Neural cell (in vitro differentiated cells): ENCODE results near the gene CAMSAP2. TPM values are rescaled to one million over a fixed set of nuclear protein-coding genes. Genes with fewer than 3 reads are reported as not detected.

Source experiments
- H2AFZ ChIP-seq: fragments of 200-600, 300-800 bp; sonication (generic), shearing (Covaris generic); 2 replicates; pipeline ENCODE4 v1.6.0; 2014; ENCODE audit warnings: low read depth, mild to moderate bottlenecking, antibody characterized with exemption, low read length, moderate library complexity
- H3F3A ChIP-seq: fragments of 200-600 bp; shearing (Covaris generic); 2 replicates; pipeline ENCODE4 v1.6.1; 2016; ENCODE audit warnings: mild to moderate bottlenecking, moderate library complexity, mixed read lengths, antibody characterized with exemption, low read length; ENCODE audit not compliant: insufficient read depth, poor library complexity, severe bottlenecking
- H3K27ac ChIP-seq: fragments of 200-600, 300-800 bp; sonication (generic), shearing (Covaris generic); 2 replicates; pipeline ENCODE4 v1.5.1; 2014; ENCODE audit warnings: mild to moderate bottlenecking, low read length, moderate library complexity
- H3K27me3 ChIP-seq: fragments of 300-800, 200-600 bp; sonication (generic), shearing (Covaris generic); 2 replicates; pipeline ENCODE4 v1.6.0; 2014; ENCODE audit warnings: mild to moderate bottlenecking, low read depth, low read length, moderate library complexity; ENCODE audit not compliant: insufficient read depth
- H3K36me3 ChIP-seq: fragments of 300-800, 200-600 bp; sonication (generic), shearing (Covaris generic); 2 replicates; pipeline ENCODE4 v1.5.1; 2014; ENCODE audit warnings: mild to moderate bottlenecking, antibody characterized with exemption, low read length, moderate library complexity; ENCODE audit not compliant: insufficient read depth
- H3K4me2 ChIP-seq: fragments of 300-800, 200-600 bp; sonication (generic), shearing (Covaris generic); 2 replicates; pipeline ENCODE4 v1.6.0; 2014; ENCODE audit warnings: mild to moderate bottlenecking, low read length
- H3K4me3 ChIP-seq: fragments of 300-800, 200-600 bp; sonication (generic), shearing (Covaris generic); 2 replicates; pipeline ENCODE4 v1.5.1; 2014; ENCODE audit warnings: mild to moderate bottlenecking, low read length, moderate library complexity
- H3K79me2 ChIP-seq: fragments of 200-600 bp; shearing (Covaris generic); replicated peaks from 2 replicates; pipeline ENCODE4 v1.6.0; 2014; ENCODE audit warnings: mild to moderate bottlenecking, low read length, moderate library complexity; ENCODE audit not compliant: insufficient read depth
- H3K9ac ChIP-seq: fragments of 300-800, 200-600 bp; sonication (generic), shearing (Covaris generic); 2 replicates; pipeline ENCODE4 v1.6.1; 2016; ENCODE audit warnings: mild to moderate bottlenecking, low read length, mixed read lengths
- H3K9me2 ChIP-seq: fragments of 200-600 bp; shearing (Covaris generic); 2 replicates; pipeline ENCODE4 v1.6.1; 2016; ENCODE audit warnings: mild to moderate bottlenecking, low read length, mixed read lengths; ENCODE audit not compliant: insufficient read depth
- H3K9me3 ChIP-seq: fragments of 200-600, 300-800 bp; sonication (generic), shearing (Covaris generic); 2 replicates; pipeline ENCODE4 v1.6.1; 2016; ENCODE audit warnings: mild to moderate bottlenecking, mixed run types, low read length, moderate library complexity, mixed read lengths
- H4K20me1 ChIP-seq: fragments of 200-600 bp; shearing (Covaris generic); 2 replicates; pipeline ENCODE4 v1.6.1; 2016; ENCODE audit warnings: mild to moderate bottlenecking, mixed run types; ENCODE audit not compliant: insufficient read depth
- CTCF ChIP-seq: fragments of 450-650 bp; IDR thresholded peaks from 2 replicates; pipeline ENCODE4 v1.5.1; 2014; ENCODE audit warnings: antibody characterized with exemption, mild to moderate bottlenecking, moderate library complexity; ENCODE audit not compliant: poor library complexity, severe bottlenecking
- EP300 ChIP-seq: fragments of 450-650 bp; conservative IDR thresholded peaks from 2 replicates; pipeline ENCODE4 v1.6.1; 2014; ENCODE audit warnings: antibody characterized with exemption, mild to moderate bottlenecking, moderate library complexity; ENCODE audit not compliant: poor library complexity, severe bottlenecking
- EZH2 ChIP-seq: fragments of 200-600, 300-800 bp; shearing (Covaris generic), sonication (generic); IDR thresholded peaks from 2 replicates; pipeline ENCODE4 v1.6.1; 2014; ENCODE audit warnings: antibody characterized with exemption, low read length, borderline replicate concordance, mild to moderate bottlenecking; ENCODE audit not compliant: insufficient read depth, poor library complexity, severe bottlenecking
- MXI1 ChIP-seq: fragments of 450-650 bp; conservative IDR thresholded peaks from 2 replicates; pipeline ENCODE4 v1.6.1; 2014; ENCODE audit warnings: antibody characterized with exemption, mild to moderate bottlenecking; ENCODE audit not compliant: poor library complexity, severe bottlenecking
- POLR2AphosphoS5 ChIP-seq: IDR thresholded peaks from 2 replicates; pipeline ENCODE4 v1.6.1; 2012
- RAD21 ChIP-seq: fragments of 450-650 bp; conservative IDR thresholded peaks from 2 replicates; pipeline ENCODE4 v1.6.1; 2014; ENCODE audit warnings: antibody characterized with exemption, mild to moderate bottlenecking, moderate library complexity
- REST ChIP-seq: IDR thresholded peaks from 2 replicates; pipeline ENCODE4 v1.6.1; 2012; ENCODE audit warnings: borderline replicate concordance
- SMC3 ChIP-seq: fragments of 450-650 bp; conservative IDR thresholded peaks from 2 replicates; pipeline ENCODE4 v1.6.1; 2014; ENCODE audit warnings: antibody characterized with exemption, mild to moderate bottlenecking, moderate library complexity; ENCODE audit not compliant: poor library complexity
- TAF1 ChIP-seq: IDR thresholded peaks from 2 replicates; pipeline ENCODE4 v1.6.1; 2012; ENCODE audit warnings: low read depth
- polyA plus RNA-seq: library from polyadenylated mRNA; depleted of rRNA; stranded (reverse); fragments of >200 nt; gene quantifications from 2 replicates; pipeline ENCODE4 v1.2.3, GENCODE V29; 2014

The CAMSAP2 gene
- polyA plus RNA-seq, 1 donor from 2014 or later = 52.7 TPM

GRCh38 chr1:200706111-200706814, 32.4 kb upstream of the CAMSAP2 start:
- Histone ChIP-seq H3K4me2 (no peak overlapping the region), H2AFZ (no peak overlapping the region), H3K9me3 (no peaks in the 10 kb centered on the region), H3K27me3 (no peaks in the 10 kb centered on the region), H3K79me2 (no peaks in the 10 kb centered on the region), H4K20me1 (no peaks in the 10 kb centered on the region), H3F3A (no peaks in the 10 kb centered on the region), H3K27ac (no peak overlapping the region), H3K9ac (no peak overlapping the region), H3K4me3 (no peak overlapping the region), H3K36me3 (no peaks in the 10 kb centered on the region), H3K9me2 (no peaks in the 10 kb centered on the region)
- no peak for TF ChIP-seq CTCF
- no peak for TF ChIP-seq POLR2AphosphoS5
- TF ChIP-seq MXI1 = no peak
- TF ChIP-seq TAF1 = no peak
- TF ChIP-seq RAD21 = no peak
- no peak for TF ChIP-seq REST
- TF ChIP-seq EP300 = no peak
- no peak for TF ChIP-seq EZH2
- no peak for TF ChIP-seq SMC3

- Histone ChIP-seq H3K9me2 (no peaks in the 10 kb centered on the region), H3K36me3 (no peaks in the 10 kb centered on the region), H2AFZ (no peak overlapping the region), H3K4me2 (no peak overlapping the region), H3K4me3 (no peak overlapping the region), H3K27ac (no peak overlapping the region), H3F3A (no peaks in the 10 kb centered on the region), H3K9ac (no peak overlapping the region), H3K27me3 (no peaks in the 10 kb centered on the region), H4K20me1 (no peaks in the 10 kb centered on the region), H3K9me3 (no peaks in the 10 kb centered on the region), H3K79me2 (no peaks in the 10 kb centered on the region)
- TF ChIP-seq MXI1 (no peak), REST (no peak), RAD21 (no peak), TAF1 (no peak), EZH2 (no peak), CTCF (no peak), SMC3 (no peak), EP300 (no peak), POLR2AphosphoS5 (no peak)
Measured at GRCh38 chr1:200707116-200707515, 31.6 kb upstream of the CAMSAP2 start.
